WTC11 (cell line): ENCODE results near the gene PPP3CA. TPM values are rescaled to one million over a fixed set of nuclear protein-coding genes. Genes with fewer than 3 reads are reported as not detected.

Experiments used
- ATAC-seq: fragments of 200-7000 bp; cut with Tn5 transposase; 2 replicates; pipeline ENCODE4 v1.10.0; 2021; ENCODE audit warnings: mild to moderate bottlenecking, moderate library complexity
- CTCF ChIA-PET: fragments of 300-600 bp; sonication (Branson Sonifier 250); formaldehyde crosslinking; loops from one replicate; lab custom pipeline; 2021; ENCODE audit warnings: antibody characterized with exemption; lab: Charles Lee
- POLR2A ChIA-PET: fragments of 350-600 bp; sonication (Branson Sonifier 250); formaldehyde crosslinking; loops from one replicate; lab custom pipeline; 2021; ENCODE audit warnings: antibody characterized with exemption; lab: Charles Lee
- DNase-seq: peaks from one replicate; pipeline ENCODE4 v3.0.0; 2021; ENCODE audit warnings: low spot score
- H3K27ac Mint-ChIP-seq: 2 replicates; pipeline ENCODE4 v1.8.0; 2021; ENCODE audit warnings: mixed read lengths
- H3K27me3 Mint-ChIP-seq: 2 replicates; pipeline ENCODE4 v1.8.0; 2021; ENCODE audit warnings: low read depth, mild to moderate bottlenecking, moderate library complexity, mixed read lengths
- H3K36me3 Mint-ChIP-seq: 2 replicates; pipeline ENCODE4 v1.8.0; 2021; ENCODE audit warnings: mixed read lengths
- H3K4me1 Mint-ChIP-seq: 2 replicates; pipeline ENCODE4 v1.8.0; 2022; ENCODE audit warnings: mixed read lengths
- H3K4me3 Mint-ChIP-seq: 2 replicates; pipeline ENCODE4 v1.8.0; 2021; ENCODE audit warnings: mild to moderate bottlenecking, moderate library complexity, mixed read lengths
- H3K9me3 Mint-ChIP-seq: 2 replicates; pipeline ENCODE4 v1.8.0; 2021; ENCODE audit warnings: mixed read lengths
- CBFB ChIP-seq: sonication (generic); formaldehyde crosslinking; IDR thresholded peaks from 2 replicates; pipeline ENCODE4 v1.8.1; 2022; ENCODE audit warnings: mild to moderate bottlenecking, low read depth, missing genetic modification reagents
- FOXJ3 ChIP-seq: sonication (generic); formaldehyde crosslinking; IDR thresholded peaks from 2 replicates; pipeline ENCODE4 v1.9.0; 2021; ENCODE audit warnings: missing genetic modification reagents, mild to moderate bottlenecking, borderline replicate concordance
- FOXK1 ChIP-seq: sonication (generic); formaldehyde crosslinking; IDR thresholded peaks from 2 replicates; pipeline ENCODE4 v1.8.0; 2022; ENCODE audit warnings: mild to moderate bottlenecking, moderate library complexity, missing genetic modification reagents
- GABPB1 ChIP-seq: sonication (generic); formaldehyde crosslinking; IDR thresholded peaks from 2 replicates; pipeline ENCODE4 v1.8.1; 2023; ENCODE audit warnings: mild to moderate bottlenecking, missing genetic modification reagents
- JAZF1 ChIP-seq: fragments of 250-450 bp; sonication (Bioruptor Pico); IDR thresholded peaks from 2 replicates; pipeline ENCODE4 v1.9.0; 2021; ENCODE audit warnings: moderate library complexity, mild to moderate bottlenecking, inconsistent platforms
- MYBL2 ChIP-seq: sonication (generic); formaldehyde crosslinking; IDR thresholded peaks from 2 replicates; pipeline ENCODE4 v1.8.1; 2023; ENCODE audit warnings: mild to moderate bottlenecking, moderate library complexity, missing genetic modification reagents
- NFATC4 ChIP-seq: fragments of 250-450 bp; sonication (Bioruptor Pico); IDR thresholded peaks from 2 replicates; pipeline ENCODE4 v1.9.0; 2021; ENCODE audit warnings: mild to moderate bottlenecking
- NFE2L1 ChIP-seq: sonication (generic); formaldehyde crosslinking; IDR thresholded peaks from 2 replicates; pipeline ENCODE4 v1.8.1; 2023; ENCODE audit warnings: missing genetic modification reagents
- NR2C2 ChIP-seq: sonication (generic); formaldehyde crosslinking; IDR thresholded peaks from 2 replicates; pipeline ENCODE4 v1.8.0; 2022; ENCODE audit warnings: mild to moderate bottlenecking, missing genetic modification reagents
- RELA ChIP-seq: sonication (generic); formaldehyde crosslinking; IDR thresholded peaks from 2 replicates; pipeline ENCODE4 v1.8.1; 2022; ENCODE audit warnings: missing genetic modification reagents, mild to moderate bottlenecking, borderline replicate concordance
- RORB ChIP-seq: fragments of 250-450 bp; sonication (Bioruptor Pico); IDR thresholded peaks from 2 replicates; pipeline ENCODE4 v1.9.0; 2021; ENCODE audit warnings: mild to moderate bottlenecking
- SMAD3 ChIP-seq: sonication (generic); formaldehyde crosslinking; IDR thresholded peaks from 2 replicates; pipeline ENCODE4 v1.8.0; 2022; ENCODE audit warnings: missing genetic modification reagents, mild to moderate bottlenecking, borderline replicate concordance
- TP53 ChIP-seq: sonication (generic); formaldehyde crosslinking; IDR thresholded peaks from 2 replicates; pipeline ENCODE4 v1.8.1; 2023; ENCODE audit warnings: mild to moderate bottlenecking, missing genetic modification reagents
- ZNF138 ChIP-seq: sonication (generic); formaldehyde crosslinking; conservative IDR thresholded peaks from 2 replicates; pipeline ENCODE4 v1.8.1; 2022; ENCODE audit warnings: mild to moderate bottlenecking, moderate library complexity, missing genetic modification reagents
- ZNF219 ChIP-seq: sonication (generic); formaldehyde crosslinking; IDR thresholded peaks from 2 replicates; pipeline ENCODE4 v1.8.0; 2023; ENCODE audit warnings: missing genetic modification reagents, mild to moderate bottlenecking, borderline replicate concordance
- total RNA-seq: library from RNA; stranded (reverse); gene quantifications from 3 replicates; pipeline ENCODE4 v1.2.3, GENCODE V29; 2021
- TF ChIP-seq, protein P1 (sequence below): sonication (generic); formaldehyde crosslinking; IDR thresholded peaks from 2 replicates; pipeline ENCODE4 v1.8.0; 2023; ENCODE audit warnings: missing genetic modification reagents
- TF ChIP-seq, protein P2 (sequence below): sonication (generic); formaldehyde crosslinking; IDR thresholded peaks from 2 replicates; pipeline ENCODE4 v1.8.0; 2022; ENCODE audit warnings: mild to moderate bottlenecking, missing genetic modification reagents
- TF ChIP-seq, protein P3 (sequence below): sonication (generic); formaldehyde crosslinking; IDR thresholded peaks from 2 replicates; pipeline ENCODE4 v1.8.0; 2023; ENCODE audit warnings: mild to moderate bottlenecking, missing genetic modification reagents
- TF ChIP-seq, protein P4 (sequence below): sonication (generic); formaldehyde crosslinking; IDR thresholded peaks from 2 replicates; pipeline ENCODE4 v1.8.1; 2023; ENCODE audit warnings: mild to moderate bottlenecking, missing genetic modification reagents, moderate library complexity
- TF ChIP-seq, protein P5 (sequence below): fragments of 200-600 bp; IDR thresholded peaks from 2 replicates; pipeline ENCODE4 v1.8.0; 2022; ENCODE audit warnings: antibody characterized with exemption

The PPP3CA gene
- total RNA-seq, 1 experiment from 2014 or later, result 41.6 TPM

DNA sequence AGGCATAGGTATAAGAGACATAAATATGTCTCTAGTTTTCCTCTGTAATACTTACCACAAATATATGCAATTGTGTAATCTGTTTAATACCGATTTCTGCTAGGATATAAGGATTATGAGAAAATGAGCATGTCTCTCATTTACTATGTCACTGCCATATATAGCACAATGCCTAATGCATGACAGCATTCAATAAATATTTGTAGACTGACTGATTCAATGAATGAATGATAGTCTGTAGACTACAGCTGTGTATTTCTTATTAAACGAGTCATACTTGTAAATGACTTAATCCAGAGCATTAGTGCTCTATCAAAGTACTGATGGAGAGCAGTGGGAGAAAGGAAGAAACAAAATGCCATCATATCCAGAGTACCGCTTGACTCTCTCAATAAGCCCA lies 175.6 kb downstream of the PPP3CA start:
- no peak for ATAC-seq
- TF ChIP-seq MYBL2 (CRISPR knock-in tag) (no peak), JAZF1 (CRISPR knock-in tag) (no peak), RELA (CRISPR knock-in tag) (no peak), TP53 (no peak), NFATC4 (CRISPR knock-in tag) (no peak), ZNF138 (CRISPR knock-in tag) (no peak), ZNF219 (no peak), FOXK1 (CRISPR knock-in tag) (no peak), NFE2L1 (CRISPR knock-in tag) (no peak), SMAD3 (CRISPR knock-in tag) (no peak), CBFB (no peak), NR2C2 (CRISPR knock-in tag) (no peak)
- TF ChIP-seq, protein P1, sequence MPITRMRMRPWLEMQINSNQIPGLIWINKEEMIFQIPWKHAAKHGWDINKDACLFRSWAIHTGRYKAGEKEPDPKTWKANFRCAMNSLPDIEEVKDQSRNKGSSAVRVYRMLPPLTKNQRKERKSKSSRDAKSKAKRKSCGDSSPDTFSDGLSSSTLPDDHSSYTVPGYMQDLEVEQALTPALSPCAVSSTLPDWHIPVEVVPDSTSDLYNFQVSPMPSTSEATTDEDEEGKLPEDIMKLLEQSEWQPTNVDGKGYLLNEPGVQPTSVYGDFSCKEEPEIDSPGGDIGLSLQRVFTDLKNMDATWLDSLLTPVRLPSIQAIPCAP (CRISPR knock-in tag), result no peak
- TF ChIP-seq, protein P2, sequence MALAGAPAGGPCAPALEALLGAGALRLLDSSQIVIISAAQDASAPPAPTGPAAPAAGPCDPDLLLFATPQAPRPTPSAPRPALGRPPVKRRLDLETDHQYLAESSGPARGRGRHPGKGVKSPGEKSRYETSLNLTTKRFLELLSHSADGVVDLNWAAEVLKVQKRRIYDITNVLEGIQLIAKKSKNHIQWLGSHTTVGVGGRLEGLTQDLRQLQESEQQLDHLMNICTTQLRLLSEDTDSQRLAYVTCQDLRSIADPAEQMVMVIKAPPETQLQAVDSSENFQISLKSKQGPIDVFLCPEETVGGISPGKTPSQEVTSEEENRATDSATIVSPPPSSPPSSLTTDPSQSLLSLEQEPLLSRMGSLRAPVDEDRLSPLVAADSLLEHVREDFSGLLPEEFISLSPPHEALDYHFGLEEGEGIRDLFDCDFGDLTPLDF, result no peak
- TF ChIP-seq, protein P3, sequence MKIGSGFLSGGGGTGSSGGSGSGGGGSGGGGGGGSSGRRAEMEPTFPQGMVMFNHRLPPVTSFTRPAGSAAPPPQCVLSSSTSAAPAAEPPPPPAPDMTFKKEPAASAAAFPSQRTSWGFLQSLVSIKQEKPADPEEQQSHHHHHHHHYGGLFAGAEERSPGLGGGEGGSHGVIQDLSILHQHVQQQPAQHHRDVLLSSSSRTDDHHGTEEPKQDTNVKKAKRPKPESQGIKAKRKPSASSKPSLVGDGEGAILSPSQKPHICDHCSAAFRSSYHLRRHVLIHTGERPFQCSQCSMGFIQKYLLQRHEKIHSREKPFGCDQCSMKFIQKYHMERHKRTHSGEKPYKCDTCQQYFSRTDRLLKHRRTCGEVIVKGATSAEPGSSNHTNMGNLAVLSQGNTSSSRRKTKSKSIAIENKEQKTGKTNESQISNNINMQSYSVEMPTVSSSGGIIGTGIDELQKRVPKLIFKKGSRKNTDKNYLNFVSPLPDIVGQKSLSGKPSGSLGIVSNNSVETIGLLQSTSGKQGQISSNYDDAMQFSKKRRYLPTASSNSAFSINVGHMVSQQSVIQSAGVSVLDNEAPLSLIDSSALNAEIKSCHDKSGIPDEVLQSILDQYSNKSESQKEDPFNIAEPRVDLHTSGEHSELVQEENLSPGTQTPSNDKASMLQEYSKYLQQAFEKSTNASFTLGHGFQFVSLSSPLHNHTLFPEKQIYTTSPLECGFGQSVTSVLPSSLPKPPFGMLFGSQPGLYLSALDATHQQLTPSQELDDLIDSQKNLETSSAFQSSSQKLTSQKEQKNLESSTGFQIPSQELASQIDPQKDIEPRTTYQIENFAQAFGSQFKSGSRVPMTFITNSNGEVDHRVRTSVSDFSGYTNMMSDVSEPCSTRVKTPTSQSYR (CRISPR knock-in tag), result no peak
- TF ChIP-seq, protein P4, sequence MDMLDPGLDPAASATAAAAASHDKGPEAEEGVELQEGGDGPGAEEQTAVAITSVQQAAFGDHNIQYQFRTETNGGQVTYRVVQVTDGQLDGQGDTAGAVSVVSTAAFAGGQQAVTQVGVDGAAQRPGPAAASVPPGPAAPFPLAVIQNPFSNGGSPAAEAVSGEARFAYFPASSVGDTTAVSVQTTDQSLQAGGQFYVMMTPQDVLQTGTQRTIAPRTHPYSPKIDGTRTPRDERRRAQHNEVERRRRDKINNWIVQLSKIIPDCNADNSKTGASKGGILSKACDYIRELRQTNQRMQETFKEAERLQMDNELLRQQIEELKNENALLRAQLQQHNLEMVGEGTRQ (CRISPR knock-in tag), result no peak
- DNase-seq, result no peak
- ChIA-PET CTCF (no interaction called here), POLR2A (no interaction called here)
- H3K27ac Mint-ChIP-seq, result no peak overlapping the region
- no peaks in the 10 kb centered on the region for H3K27me3 Mint-ChIP-seq
- no peak overlapping the region for H3K4me3 Mint-ChIP-seq
- no peaks in the 10 kb centered on the region for H3K36me3 Mint-ChIP-seq
- no peaks in the 10 kb centered on the region for H3K9me3 Mint-ChIP-seq
- H3K4me1 Mint-ChIP-seq, result peaks cover 26% of the 10 kb centered on the region

DNA sequence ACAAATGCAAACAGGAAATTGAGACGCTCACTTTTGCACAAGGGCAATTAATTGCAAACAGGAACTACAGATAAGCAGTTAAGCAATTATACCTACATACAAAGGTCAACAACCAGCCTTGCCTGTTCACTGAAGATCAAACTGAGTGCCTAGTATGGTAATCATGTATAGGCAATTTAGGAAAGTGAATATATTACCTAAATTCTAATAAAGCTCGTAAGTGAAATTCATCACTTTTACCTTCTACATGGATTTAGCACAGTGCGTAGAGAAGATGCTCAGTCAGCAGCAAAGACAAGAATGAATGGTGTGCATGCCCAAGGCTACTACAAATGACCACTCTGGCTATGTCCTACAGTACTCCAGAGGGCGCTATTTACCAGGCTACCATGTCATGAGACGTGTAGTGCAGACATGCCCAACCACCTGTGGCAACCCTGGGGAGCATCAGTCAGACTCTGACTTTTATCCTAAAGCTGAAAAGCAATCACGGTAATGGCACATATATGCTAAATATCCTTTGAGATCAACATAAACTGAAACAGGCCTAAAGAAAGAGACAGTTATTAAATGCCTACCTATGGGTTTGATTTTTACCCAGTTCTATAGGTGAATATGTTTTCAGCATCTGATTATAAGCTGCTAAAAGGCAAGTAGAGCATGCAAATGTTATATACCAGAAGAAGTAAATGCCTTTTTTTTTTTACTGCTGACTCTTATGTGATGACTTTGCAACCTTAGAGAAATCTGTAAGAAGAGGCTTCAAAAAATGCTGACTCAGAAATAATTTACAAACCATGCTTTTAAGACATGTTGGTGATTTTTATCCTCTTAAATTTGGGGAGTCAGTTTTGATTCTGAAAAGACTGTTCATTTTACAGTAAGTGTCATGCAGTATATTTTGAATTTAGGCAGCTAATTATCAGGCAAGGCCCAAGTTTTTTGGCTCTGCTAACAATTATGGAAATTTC lies 178.0 kb downstream of the PPP3CA start:
- no peaks in the 10 kb centered on the region for H3K36me3 Mint-ChIP-seq
- H3K9me3 Mint-ChIP-seq, result no peaks in the 10 kb centered on the region
- ATAC-seq, result peak; percentile 100
- DNase-seq, result peak; percentile 70
- TF ChIP-seq, protein P3 (CRISPR knock-in tag), result no peak
- TF ChIP-seq GABPB1, result 0 out of 2 replicates have a peak, but pooled peaks have one; percentile 17
- TF ChIP-seq, protein P5, sequence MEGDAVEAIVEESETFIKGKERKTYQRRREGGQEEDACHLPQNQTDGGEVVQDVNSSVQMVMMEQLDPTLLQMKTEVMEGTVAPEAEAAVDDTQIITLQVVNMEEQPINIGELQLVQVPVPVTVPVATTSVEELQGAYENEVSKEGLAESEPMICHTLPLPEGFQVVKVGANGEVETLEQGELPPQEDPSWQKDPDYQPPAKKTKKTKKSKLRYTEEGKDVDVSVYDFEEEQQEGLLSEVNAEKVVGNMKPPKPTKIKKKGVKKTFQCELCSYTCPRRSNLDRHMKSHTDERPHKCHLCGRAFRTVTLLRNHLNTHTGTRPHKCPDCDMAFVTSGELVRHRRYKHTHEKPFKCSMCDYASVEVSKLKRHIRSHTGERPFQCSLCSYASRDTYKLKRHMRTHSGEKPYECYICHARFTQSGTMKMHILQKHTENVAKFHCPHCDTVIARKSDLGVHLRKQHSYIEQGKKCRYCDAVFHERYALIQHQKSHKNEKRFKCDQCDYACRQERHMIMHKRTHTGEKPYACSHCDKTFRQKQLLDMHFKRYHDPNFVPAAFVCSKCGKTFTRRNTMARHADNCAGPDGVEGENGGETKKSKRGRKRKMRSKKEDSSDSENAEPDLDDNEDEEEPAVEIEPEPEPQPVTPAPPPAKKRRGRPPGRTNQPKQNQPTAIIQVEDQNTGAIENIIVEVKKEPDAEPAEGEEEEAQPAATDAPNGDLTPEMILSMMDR, result peak; percentile 83
- TF ChIP-seq NR2C2 (CRISPR knock-in tag), result no peak
- TF ChIP-seq FOXJ3 (CRISPR knock-in tag), result no peak
- TF ChIP-seq RORB, result no peak
- TF ChIP-seq ZNF219, result no peak
- no peak for TF ChIP-seq FOXK1 (CRISPR knock-in tag)
- H3K4me3 Mint-ChIP-seq, result no peak overlapping the region
- ChIA-PET POLR2A (no interaction called here), CTCF (interaction anchor here (0.5 to 1.3 kb wide), 24 partner anchors 11 to 1093 kb away, joined by 3 to 7 read pairs (median 4); partner anchors contain the start of gene PPP3CA)
- no peaks in the 10 kb centered on the region for H3K27me3 Mint-ChIP-seq
- H3K4me1 Mint-ChIP-seq, result peaks cover 16% of the 10 kb centered on the region
- no peak overlapping the region for H3K27ac Mint-ChIP-seq
